SJCRH30 (cell line): ENCODE measurements around the gene TUBA8. TPM values are rescaled to one million over a fixed set of nuclear protein-coding genes. Genes with fewer than 3 reads are reported as not detected.
"Not testable (repeated sequence)": the region's sequence is repeated elsewhere in the genome, so short reads cannot be mapped to it uniquely, and the experiment has no call there.

ENCODE experiments used
- DNase-seq, 2 experiments: peaks; one replicate each; pipeline ENCODE4 v3.0.0-alpha.2; 2015 to 2020
- H3K27ac ChIP-seq: fragments of 250-450 bp; sonication (Bioruptor Pico); 2 replicates; pipeline ENCODE4 v1.5.1; 2020; ENCODE audit warnings: mild to moderate bottlenecking, moderate library complexity
- H3K27me3 ChIP-seq: fragments of 250-450 bp; sonication (Bioruptor Pico); 2 replicates; pipeline ENCODE4 v1.5.1; 2020; ENCODE audit warnings: mild to moderate bottlenecking, moderate library complexity
- H3K36me3 ChIP-seq: fragments of 250-450 bp; sonication (Bioruptor Pico); 2 replicates; pipeline ENCODE4 v1.5.1; 2020; ENCODE audit warnings: mild to moderate bottlenecking, moderate library complexity
- H3K4me1 ChIP-seq: fragments of 250-450 bp; sonication (Bioruptor Pico); 2 replicates; pipeline ENCODE4 v1.5.1; 2020; ENCODE audit warnings: mild to moderate bottlenecking, moderate library complexity
- H3K4me3 ChIP-seq: fragments of 250-450 bp; sonication (Bioruptor Pico); 2 replicates; pipeline ENCODE4 v1.5.1; 2020; ENCODE audit warnings: mild to moderate bottlenecking, moderate library complexity
- H3K9me3 ChIP-seq: fragments of 250-450 bp; sonication (Bioruptor Pico); replicated peaks from 2 replicates; pipeline ENCODE4 v1.5.1; 2020; ENCODE audit warnings: mild to moderate bottlenecking, moderate library complexity
- total RNA-seq: library from RNA; depleted of rRNA; stranded (reverse); fragments of >200 nt; shearing (Covaris generic); gene quantifications from 2 replicates; pipeline ENCODE4 v1.2.3, GENCODE V29; 2014

The TUBA8 gene
- total RNA-seq, 1 experiment from 2014 or later, result 0.89 TPM

DNA sequence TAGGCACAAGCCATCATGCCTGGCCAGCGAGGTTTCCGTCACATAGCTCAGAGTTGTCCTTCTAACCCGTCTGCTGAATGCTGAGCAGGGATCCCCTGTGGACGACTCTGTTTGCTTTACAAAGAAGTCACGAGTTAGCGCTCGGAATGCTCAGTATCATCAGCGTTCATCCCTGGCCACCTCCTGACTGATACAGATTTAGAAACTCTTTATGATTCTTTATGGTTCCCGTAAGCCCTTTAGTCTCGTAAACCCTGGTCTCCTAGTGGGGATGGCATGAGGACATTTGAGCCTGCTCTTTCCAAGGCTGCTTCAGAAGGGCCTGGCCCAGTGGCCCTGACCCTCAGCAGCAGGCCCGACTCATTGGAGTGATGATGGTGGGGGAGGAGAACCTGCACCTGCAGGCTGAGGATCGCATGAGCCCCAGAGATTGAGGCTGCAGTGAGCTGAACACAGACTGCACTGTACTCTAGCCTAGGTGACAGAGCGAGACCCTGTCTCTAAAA is 23.2 kb upstream of the TUBA8 start:
- Histone ChIP-seq H3K4me1 (0 out of 2 replicates have a peak, but pooled peaks cover 2% of the 10 kb centered on the region), H3K36me3 (peaks cover 46% of the 10 kb centered on the region), H3K4me3 (no peak overlapping the region), H3K9me3 (no peaks in the 10 kb centered on the region), H3K27ac (no peak overlapping the region), H3K27me3 (no peaks in the 10 kb centered on the region)
- DNase-seq, result no peak

DNA sequence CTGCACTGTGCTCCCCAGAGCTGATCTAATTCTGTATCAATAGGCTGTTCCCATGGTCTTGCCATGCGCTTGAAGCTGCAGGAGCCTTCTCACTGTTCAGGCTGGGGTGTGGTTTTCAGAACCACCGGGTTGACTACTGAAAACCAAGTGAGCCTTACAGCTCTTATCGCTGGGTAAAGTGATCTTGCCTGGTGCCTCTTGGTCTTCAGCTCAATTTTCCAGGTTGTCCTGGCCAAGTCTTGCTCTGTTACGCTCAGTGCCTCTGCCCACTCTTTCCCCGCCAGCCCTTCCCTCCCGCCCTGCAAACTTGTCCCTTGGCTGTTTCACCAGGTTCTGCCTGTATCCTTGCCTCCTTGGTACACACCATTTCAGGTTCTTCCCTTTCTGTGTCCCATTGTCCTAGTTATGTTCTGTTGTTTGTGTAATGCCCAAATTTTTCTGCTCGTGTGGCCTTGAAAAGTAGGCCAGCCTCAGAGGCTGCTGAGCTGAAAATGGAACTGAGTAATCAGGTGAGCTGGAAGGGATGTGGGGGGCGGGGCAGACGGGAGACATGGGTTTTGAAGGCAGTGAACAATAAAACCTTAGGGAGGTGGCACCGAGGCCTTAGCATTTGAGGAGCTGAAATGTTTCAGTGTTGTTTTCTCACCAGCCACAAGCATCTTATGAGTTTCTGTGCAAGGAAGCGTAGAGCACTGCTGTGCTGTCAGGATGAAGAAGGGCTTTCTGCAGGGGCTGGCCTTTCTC is 21.6 kb upstream of the TUBA8 start:
- Histone ChIP-seq H3K4me3 (no peak overlapping the region), H3K4me1 (no peaks in the 10 kb centered on the region), H3K27me3 (no peaks in the 10 kb centered on the region), H3K9me3 (no peaks in the 10 kb centered on the region), H3K36me3 (peaks cover 42% of the 10 kb centered on the region), H3K27ac (no peak overlapping the region)
- DNase-seq, result no peak

DNA sequence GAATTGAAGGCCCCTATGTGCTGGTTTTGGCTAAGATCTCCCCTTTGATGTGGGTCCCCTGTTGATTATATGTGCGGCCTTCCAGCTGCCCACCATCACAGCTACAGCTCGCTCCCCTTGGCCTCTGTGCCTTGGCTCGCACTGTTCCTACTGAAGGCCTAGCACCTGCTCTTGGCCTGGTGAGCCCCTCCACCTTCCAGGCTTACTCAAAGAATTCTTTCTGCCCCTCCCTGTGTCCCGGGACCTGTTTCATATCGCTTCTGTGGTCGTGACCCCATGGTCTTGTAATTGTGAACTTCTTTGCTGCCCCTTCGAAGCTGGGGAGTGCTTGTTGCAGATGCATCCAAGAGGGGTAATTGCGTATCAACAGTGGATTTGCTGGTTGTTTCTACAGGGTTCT is 20.3 kb upstream of the TUBA8 start:
- Histone ChIP-seq H3K4me3 (no peak overlapping the region), H3K27me3 (no peaks in the 10 kb centered on the region), H3K9me3 (no peaks in the 10 kb centered on the region), H3K4me1 (no peaks in the 10 kb centered on the region), H3K36me3 (peaks cover 37% of the 10 kb centered on the region), H3K27ac (no peak overlapping the region)
- DNase-seq, result no peak

DNA sequence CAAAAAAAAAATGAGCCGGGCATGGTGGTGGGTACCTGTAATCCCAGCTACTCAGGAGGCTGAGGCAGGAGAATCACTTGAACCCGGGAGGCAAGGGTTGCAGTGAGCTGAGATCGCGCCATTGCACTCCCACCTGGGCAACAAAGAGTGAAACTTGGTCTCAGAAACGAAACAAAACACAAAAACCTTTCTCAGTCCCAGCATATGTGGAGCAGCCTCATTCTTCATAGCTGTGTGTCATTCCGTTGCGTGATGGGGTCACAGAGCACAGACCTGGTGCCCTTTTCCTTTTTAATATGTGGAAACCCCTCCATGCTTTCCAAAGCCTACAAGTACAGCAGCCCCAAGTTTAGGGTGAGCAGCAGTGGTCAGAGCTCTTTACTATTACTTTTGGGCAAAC is 19.1 kb upstream of the TUBA8 start:
- H3K9me3 ChIP-seq, result no peaks in the 10 kb centered on the region
- H3K4me3 ChIP-seq, result no peak overlapping the region
- H3K36me3 ChIP-seq, result peaks cover 30% of the 10 kb centered on the region
- no peaks in the 10 kb centered on the region for H3K4me1 ChIP-seq
- no peaks in the 10 kb centered on the region for H3K27me3 ChIP-seq
- no peak overlapping the region for H3K27ac ChIP-seq
- no peak for DNase-seq

DNA sequence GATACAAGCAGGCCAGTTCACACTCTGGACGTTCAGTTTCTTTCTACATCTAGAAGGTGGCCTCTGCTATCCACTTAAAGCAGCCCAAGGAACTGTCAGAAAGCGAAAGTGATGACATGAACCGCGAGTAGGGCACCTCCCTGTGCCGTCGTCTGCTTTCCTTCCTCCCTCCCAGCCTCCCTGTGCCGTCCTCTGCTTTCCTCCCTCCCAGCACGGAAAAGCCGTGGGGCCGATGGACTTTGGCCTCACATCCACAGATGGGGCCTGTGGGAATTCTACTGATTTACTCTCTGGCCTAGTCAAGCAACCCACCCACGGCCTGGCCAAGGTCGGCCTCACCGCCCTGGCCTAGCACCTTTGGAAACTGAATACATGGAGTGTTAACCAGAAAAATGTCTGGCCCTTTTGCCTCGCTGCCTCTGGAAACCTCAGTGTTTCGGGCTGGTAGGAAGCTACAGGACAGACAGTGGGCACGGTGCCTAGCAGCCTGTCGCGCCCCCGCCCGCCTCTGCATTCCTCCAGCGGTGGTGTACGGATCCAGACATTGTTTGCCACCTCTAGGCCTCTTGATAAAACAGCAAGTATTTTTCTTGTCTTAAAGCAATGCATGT is 18.6 kb upstream of the TUBA8 start:
- Histone ChIP-seq H3K27me3 (no peaks in the 10 kb centered on the region), H3K36me3 (peaks cover 27% of the 10 kb centered on the region), H3K27ac (no peak overlapping the region), H3K4me3 (no peak overlapping the region), H3K4me1 (no peaks in the 10 kb centered on the region), H3K9me3 (no peaks in the 10 kb centered on the region)
- DNase-seq, result no peak

DNA sequence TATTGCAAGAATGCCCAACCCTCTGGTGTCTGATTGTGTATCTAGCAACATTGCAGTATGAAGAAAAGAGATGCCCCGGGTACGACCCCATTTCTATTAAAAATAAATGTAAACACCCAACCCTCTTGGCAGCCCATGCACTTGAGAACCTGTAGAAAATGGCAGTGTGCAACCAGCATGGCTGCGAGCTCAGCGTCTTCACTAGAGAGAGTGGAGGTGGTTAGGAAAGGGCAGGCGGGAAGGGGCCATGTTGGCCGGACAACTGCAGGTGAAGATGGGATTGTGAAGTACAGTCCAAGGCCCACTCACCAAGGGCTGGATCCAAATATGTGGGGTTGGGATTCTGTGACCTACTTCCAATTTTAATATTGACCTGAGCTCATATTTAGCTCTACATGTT is 16.9 kb upstream of the TUBA8 start:
- H3K9me3 ChIP-seq, result no peaks in the 10 kb centered on the region
- no peak for DNase-seq
- peaks cover 12% of the 10 kb centered on the region for H3K36me3 ChIP-seq
- H3K4me1 ChIP-seq, result no peaks in the 10 kb centered on the region
- H3K27me3 ChIP-seq, result no peaks in the 10 kb centered on the region
- H3K4me3 ChIP-seq, result no peak overlapping the region
- H3K27ac ChIP-seq, result no peak overlapping the region

DNA sequence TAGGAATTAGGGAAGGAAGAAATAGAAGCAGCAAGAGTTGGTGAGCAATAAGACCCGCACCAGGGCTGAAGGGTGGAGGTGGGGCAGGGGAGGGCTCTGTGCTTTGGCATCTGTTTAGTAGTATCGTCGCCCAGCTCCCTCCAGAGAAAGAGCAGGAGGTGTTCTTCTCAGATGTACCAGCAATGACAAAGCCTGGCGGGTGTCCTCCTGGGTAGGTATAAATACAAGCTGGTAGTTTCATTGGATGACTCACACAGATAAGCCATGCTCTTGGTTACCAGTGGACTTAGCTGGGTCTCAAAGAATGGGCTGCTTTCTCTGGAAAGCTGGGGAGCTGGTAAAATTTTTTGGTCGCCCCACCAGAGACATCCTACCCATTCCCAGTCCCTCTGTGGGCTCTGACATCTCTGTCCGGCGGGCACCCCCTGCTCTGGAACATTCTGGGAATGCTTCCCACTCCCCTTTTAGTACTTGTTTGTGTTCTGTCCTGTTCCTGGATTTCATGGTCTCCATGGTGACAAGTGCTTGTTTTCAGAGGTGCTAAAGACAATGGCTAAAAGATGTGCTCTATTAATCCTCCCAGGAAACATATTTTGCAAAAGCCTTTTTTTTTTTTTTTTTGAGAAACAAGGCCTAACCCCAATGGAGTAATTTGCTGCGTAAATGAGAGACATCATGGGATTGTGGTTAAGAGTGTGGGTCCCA is 15.4 kb upstream of the TUBA8 start:
- Histone ChIP-seq H3K27me3 (no peaks in the 10 kb centered on the region), H3K36me3 (peaks cover 7% of the 10 kb centered on the region), H3K4me3 (no peak overlapping the region), H3K9me3 (no peaks in the 10 kb centered on the region), H3K27ac (no peak overlapping the region), H3K4me1 (no peaks in the 10 kb centered on the region)
- DNase-seq, result no peak

DNA sequence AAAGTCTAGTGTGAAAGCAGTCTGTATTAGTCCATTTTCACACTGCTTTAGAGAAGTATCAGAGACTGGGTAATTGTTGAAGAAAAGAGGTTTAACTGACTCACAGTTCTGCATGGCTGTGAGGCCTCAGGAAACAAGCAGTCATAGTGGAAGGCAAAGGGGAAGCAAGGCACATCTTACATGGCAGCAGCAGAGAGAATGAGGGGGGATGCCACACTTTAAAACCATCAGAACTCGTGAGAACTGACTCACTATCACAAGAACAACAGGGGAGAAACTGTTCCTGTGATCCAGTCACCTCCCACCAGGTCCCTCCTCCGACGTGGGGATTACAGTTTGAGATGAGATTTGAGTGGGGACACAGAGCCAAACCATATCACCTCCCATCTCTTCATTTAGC is 13.8 kb upstream of the TUBA8 start:
- no peaks in the 10 kb centered on the region for H3K4me1 ChIP-seq
- no peaks in the 10 kb centered on the region for H3K27me3 ChIP-seq
- no peak overlapping the region for H3K27ac ChIP-seq
- H3K36me3 ChIP-seq, result peaks cover 3% of the 10 kb centered on the region
- no peak overlapping the region for H3K4me3 ChIP-seq
- DNase-seq, result no peak
- no peaks in the 10 kb centered on the region for H3K9me3 ChIP-seq

DNA sequence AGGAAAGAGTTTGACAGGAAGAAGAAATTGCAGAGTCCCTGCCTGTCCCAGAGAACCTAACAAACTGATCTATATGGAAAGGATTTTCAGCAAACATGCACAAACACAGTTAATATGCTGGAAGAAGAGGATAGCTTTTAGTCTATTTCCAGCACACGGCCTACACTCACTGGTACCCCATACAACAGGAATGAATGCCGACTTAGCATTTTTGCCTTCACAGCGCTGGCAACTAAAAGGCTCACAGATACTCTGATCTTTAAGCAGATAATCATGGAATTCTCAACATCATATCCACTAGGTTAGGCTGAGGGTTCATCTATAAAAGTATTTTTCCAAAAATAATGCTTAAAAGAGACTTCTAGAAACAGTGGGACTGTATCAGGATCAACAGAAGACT is 9.8 kb upstream of the TUBA8 start:
- no peaks in the 10 kb centered on the region for H3K36me3 ChIP-seq
- H3K4me1 ChIP-seq, result no peaks in the 10 kb centered on the region
- H3K9me3 ChIP-seq, result no peaks in the 10 kb centered on the region
- H3K27ac ChIP-seq, result no peak overlapping the region
- H3K4me3 ChIP-seq, result no peak overlapping the region
- no peak for DNase-seq
- no peaks in the 10 kb centered on the region for H3K27me3 ChIP-seq

DNA sequence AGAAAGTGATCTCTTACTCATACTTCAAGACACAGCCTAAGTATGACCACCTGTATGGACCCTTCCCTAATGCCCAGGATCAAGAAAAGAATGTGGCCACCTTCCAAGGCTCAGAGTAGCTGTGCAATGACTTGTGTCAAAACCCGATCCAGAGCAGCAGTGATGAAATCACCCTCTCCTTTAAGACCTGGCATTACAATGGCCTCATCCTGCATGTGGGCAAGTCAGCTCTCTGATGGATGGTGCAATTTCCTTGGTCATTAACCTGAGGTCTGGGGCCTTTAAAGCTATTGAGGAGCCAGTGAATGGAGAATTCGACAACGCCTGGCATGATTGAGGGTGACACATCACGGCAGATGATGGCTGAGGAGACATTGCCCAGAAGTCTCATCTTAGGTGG is 9.1 kb upstream of the TUBA8 start:
- H3K4me3 ChIP-seq, result no peak overlapping the region
- no peak for DNase-seq

DNA sequence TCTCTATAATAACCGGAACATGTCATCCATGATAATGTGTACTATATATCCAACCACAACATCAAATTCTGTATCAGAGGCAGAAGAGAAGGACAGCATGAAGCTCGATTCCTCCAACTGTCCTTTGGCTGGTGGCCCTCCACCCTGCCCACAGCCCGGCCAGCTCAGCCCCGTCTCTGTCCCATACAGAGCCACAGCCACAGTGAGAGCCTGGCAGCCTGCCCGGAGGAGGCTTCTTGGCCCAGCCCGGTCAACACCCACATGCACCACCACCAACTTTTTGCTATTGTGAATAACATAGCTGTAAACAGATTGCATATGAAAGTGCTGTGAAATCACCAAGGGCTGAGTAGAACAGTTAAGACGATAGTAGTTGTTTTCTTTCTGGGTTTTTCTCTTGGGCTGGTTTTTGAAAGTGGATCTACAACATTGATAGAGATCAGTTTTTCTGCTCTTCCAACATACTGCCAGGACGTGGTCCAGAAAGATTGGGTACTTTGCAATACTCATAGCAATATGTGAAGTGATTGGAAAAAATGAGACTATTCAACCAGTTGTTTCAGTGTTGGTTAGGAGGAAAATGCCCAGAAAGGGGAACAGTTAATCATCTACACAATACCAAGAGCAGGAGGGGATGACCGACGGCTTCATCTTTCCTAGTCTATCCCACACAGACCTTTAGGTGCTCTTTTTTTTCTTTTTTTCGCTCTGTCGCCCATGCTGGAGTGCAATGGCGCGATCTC is 6.9 kb upstream of the TUBA8 start:
- no peak for DNase-seq
- Histone ChIP-seq H3K27me3 (no peaks in the 10 kb centered on the region), H3K9me3 (no peaks in the 10 kb centered on the region), H3K4me3 (no peak overlapping the region), H3K36me3 (no peaks in the 10 kb centered on the region), H3K27ac (no peak overlapping the region), H3K4me1 (no peaks in the 10 kb centered on the region)

More for the DNA sequence above, 9.1 kb upstream of the TUBA8 start:
- no peaks in the 10 kb centered on the region for H3K4me1 ChIP-seq
- H3K27me3 ChIP-seq, result no peaks in the 10 kb centered on the region
- H3K36me3 ChIP-seq, result no peaks in the 10 kb centered on the region
- H3K9me3 ChIP-seq, result no peaks in the 10 kb centered on the region
- H3K27ac ChIP-seq, result no peak overlapping the region

DNA sequence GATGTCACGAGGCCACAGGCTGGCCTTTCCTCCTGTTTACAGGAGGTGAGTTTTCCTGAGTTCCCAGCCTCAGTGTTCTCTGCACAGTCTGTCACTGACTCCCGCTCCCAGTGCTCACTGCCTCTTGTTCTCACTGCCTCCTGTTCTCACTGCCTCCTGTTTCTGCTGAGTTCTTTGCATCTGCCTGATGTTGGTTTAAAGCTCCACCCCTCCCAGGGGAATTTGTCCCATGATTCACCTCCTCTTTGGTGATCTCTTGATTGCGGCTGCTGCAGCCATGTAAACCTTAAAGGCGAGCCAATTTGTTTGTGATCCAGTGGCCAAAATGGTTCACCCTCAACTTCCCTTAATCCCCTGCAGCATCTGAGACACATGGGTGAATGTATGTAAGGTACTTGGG is 6.0 kb upstream of the TUBA8 start:
- Histone ChIP-seq H3K4me1 (no peaks in the 10 kb centered on the region), H3K4me3 (no peak overlapping the region), H3K9me3 (no peaks in the 10 kb centered on the region), H3K36me3 (no peaks in the 10 kb centered on the region), H3K27me3 (no peaks in the 10 kb centered on the region), H3K27ac (no peak overlapping the region)
- peak in 1 of 2 experiments; percentile 19 for DNase-seq

DNA sequence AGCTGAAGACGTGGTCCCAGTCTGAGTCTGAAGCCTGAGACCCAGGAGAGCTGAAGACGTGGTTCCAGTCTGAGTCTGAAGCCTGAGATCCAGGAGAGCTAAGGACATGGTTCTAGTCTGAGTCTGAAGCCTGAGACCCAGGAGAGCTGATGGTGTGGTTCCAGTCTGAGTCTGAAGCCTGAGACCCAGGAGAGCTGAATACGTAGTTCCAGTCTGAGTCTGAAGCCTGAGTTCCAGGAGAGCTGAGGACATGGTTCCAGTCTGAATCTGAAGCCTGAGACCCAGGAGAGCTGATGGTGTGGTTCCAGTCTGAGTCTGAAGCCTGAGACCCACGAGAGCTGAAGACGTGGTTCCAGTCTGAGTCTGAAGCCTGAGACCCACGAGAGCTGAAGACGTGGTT is 4.6 kb upstream of the TUBA8 start:
- not testable (repeated sequence) for DNase-seq

DNA sequence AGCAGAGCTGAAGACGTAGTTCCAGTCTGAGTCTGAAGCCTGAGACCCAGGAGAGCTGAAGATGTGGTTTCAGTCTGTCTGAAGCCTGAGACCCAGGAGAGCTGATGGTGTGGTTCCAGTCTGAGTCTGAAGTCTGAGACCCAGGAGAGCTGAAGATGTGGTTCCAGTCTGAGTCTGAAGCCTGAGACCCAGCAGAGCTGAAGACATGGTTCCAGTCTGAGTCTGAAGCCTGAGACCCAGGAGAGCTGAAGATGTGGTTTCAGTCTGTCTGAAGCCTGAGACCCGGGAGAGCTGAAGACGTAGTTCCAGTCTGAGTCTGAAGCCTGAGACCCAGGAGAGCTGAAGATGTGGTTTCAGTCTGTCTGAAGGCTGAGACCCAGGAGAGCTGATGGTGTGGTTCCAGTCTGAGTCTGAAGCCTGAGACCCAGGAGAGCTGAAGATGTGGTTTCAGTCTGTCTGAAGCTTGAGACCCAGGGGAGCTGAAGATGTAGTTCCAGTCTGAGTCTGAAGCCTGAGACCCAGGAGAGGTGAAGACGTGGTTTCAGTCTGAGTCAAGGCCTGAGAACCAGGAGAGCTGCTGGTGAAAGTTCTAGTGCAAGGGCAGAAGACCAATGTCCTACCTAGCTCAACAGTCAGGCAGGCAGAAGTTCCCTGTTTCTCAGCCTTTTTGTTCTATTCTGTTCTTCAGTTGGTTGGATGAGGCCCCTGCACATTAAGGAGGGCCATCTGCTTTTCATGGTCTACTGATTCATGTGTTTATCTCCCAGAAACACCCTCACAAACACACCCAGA is 3.9 kb upstream of the TUBA8 start:
- H3K9me3 ChIP-seq, H3K27ac ChIP-seq, H3K4me3 ChIP-seq, H3K4me1 ChIP-seq, H3K36me3 ChIP-seq, H3K27me3 ChIP-seq, DNase-seq: not testable (repeated sequence)

More for the DNA sequence above, 4.6 kb upstream of the TUBA8 start:
- H3K27me3 ChIP-seq, H3K27ac ChIP-seq, H3K4me3 ChIP-seq, H3K9me3 ChIP-seq, H3K36me3 ChIP-seq, H3K4me1 ChIP-seq: not testable (repeated sequence)
